HG02759 (cell line): ENCODE data around the gene CD8A.

Source experiments
- ATAC-seq: cut with Tn5 transposase; IDR thresholded peaks from one replicate; pipeline ENCODE4 v1.9.1; 2021; ENCODE audit warnings: mild to moderate bottlenecking, moderate library complexity; ENCODE audit not compliant: unreplicated experiment

CD8A gene

DNA sequence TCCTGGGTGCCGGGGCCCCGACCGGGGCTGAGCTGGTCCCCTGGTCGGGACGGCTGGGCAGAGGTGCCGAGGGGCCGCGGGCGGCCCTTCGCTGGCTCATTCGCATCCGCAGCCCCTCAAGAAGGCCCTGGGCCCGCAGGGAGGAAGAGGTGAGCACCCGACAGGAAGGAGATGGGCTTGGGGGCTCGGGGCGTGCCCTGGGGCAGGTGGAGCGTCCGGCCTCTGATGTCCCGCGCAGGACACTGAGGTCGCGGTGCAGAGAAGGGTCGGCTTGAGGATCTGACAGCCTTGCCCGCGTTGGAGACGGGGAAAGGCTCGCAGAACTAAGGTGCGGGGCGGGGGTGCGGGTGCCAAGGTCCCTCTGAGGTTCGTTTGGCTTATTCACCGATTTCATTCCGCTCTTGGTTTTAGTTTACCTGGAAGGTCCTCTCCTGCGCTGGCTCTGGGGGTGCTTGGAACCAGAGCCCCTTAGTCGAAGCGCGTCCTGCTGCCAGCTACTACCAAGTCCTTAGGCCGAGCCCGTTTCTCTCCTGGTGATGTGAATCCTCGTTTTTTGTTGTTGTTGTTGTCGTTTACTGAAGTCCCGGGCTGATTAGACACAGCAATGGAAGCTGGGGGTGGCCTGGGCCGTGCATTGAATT is 18.9 kb upstream of the CD8A start:
- ATAC-seq = no peak

DNA sequence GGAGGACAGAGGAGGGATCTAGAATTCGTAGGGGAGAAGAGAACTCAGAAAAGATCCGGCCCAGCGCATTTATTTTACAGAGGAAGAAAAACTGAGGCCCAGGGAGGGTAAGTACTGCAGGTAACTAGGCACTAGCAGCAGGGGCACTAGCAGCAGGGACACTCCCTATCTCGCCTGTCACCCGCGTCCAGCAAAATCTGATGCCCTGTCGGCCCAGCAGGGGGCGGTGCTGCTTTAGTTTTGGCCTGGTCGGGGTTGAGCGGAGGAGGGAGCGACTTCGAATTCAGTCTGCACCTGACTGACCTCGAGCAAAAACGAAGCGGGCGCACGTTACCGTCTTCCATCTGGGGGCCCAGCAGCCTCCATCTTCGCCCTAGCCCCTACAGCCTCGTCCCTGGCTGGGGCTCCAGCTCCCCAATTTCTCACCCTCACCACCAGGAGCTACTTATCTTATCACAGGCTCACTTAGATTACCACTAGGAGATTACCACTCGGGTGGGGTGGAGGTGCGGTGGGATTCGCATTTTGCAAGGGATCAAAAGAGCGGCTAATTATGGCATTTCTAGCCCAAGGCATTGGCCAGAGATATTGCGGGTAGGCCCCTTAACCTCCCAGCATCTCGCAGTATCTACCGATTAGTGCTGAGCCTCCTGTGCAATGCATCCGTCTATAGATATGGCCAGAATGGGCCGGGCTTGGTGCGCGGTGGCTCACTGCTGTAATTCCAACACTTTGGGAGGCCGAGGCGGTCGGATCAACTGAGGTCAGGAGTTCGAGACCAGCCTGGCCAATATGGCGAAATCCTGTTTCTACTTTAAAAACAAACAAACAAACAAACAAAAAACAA is 17.8 kb upstream of the CD8A start:
- ATAC-seq = peak; percentile 96

DNA sequence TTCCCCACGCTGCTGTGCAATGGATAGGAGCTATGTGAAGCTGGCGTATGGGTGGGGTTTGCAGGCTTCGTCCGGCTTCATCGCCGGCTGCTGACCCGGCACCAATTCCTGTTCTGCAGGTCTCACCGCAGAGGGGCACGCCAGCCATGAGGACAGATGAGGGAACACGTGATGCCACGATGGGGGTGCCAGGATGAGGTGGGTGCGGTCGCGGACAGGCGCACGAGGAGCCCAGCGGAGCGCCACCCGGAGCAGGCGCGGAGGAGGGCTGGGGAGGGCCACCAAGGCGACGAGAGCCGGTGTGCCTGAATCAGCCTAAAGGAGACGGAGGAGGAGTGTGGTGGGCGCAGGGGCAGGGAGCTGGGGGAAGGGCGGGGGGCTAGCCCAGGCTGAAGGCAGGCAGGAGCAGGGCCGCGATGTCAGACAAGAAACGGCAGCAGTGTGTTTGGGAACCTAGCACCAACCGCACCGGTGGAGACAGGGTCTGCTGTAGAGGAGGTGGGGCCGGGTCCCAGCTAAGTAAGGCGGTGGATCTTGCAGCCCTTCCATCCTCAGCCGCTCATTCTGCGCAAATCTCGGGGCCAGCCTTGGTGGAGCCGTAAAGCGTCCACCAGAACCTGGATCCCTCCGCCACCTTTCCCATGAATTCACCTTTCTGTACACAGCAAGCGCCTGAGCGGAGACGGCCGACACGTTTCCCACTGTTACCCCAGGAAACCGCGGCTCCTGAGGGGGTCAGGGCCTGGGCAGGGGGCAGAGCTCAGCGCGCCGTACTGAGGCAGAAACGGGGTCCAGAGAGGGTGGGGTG is 17.0 kb upstream of the CD8A start:
- peak; percentile 46 for ATAC-seq

DNA sequence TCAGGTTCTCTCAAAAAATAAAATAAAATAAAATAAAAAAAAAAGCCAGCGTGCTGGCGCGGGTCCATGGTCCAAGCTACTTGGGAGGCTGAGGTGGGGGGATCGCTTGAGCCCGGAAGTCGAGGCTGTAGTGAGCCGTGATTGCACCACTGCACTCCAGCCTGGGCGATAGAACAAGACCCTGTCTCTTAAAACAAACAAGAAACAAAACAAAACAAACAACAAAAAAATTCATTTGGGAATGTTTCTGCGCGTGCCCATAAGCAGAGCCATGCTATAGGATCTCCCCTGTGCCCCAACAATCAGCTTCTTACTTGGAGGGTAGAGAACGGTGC is 16.4 kb upstream of the CD8A start:
- ATAC-seq = no peak

DNA sequence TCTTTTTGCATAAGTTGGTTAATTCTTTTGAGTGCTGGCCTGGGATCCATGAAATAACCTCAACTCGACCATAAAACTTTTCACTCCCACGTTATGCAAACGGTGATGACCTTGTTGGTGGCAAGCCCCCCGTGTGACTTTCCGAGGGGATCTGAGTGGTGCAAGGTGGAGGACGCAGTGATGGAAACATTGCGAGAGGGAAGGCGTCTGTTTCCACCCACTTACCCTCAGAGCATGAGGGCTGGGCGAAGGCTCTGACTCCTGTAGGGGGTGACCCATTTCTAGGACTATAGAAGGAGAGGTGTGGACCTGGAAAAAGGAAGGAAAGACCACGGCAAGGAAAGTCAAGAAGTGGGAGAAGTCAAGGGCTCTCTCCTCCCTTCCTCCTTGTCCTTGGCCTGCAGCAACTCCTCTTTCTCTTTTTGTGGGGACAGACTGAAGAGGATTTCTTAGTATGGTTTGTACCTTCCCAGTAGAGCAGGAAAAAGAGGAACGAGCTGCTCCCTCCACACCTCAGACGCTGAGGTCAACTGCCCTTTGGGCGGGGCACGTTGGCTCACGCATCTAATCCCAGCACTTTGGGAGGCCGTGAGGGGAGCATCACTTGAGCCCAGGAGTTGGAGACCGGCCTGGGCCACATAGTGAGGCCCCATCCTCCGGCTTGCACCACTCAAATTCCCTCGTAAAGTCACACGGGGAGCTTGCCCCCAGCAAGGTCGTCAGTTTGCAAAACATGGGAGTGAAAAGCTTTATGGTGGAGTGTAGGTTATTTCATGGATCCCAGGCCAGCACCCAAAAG is 15.5 kb upstream of the CD8A start:
- ATAC-seq = no peak

DNA sequence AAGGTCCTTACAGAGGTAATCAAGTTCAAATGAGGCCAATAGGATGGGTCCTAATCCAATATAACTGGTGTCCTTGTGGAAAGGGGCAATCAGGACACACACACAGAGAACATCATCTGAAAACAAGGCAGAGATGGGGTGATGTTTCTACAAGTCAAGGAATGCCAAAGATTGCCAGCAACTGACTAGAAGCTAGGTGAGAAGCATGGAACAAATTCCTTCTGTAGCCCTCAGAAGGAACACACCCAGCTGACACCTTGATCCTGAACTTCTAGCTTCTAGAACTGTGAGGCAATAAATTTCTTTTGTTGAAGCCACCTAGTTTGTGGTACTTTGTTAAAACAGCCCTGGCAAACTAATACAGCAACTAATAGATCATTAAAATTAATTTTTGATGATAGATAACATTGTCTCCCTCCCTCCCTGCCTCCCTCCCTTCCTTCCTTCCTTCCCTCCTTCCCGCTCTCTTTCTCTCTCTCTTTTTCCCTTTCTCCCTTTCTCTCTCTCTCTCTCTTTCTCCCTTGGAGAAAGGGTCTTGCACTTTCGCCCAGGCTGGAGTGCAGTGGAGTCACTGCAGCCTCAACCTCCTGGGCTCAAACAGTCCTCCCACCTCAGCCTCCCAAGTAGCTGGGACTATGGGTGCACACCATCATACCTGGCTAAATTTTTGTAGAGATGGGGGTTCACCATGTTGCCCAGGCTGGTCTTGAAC is 10.3 kb upstream of the CD8A start:
- no peak for ATAC-seq

DNA sequence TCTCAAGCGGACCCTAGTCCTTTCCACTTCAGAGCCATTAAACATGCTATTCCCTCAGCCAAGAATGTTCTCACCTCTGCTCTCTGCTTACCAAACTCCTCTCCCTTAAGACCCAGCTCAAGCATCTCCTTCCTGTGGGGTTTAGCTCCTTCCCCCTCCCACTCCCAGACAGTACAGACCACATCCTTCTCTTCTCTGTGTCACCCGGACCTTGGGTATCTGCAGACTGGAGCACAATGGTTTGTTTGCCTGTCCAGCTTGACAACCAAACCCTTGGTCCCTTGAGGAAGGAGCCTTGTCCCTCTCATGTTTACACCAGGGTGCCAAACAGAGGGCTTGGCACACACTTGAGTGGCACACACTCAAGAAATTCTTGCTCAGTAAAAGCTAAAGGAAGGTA is 4.1 kb upstream of the CD8A start:
- ATAC-seq = no peak

DNA sequence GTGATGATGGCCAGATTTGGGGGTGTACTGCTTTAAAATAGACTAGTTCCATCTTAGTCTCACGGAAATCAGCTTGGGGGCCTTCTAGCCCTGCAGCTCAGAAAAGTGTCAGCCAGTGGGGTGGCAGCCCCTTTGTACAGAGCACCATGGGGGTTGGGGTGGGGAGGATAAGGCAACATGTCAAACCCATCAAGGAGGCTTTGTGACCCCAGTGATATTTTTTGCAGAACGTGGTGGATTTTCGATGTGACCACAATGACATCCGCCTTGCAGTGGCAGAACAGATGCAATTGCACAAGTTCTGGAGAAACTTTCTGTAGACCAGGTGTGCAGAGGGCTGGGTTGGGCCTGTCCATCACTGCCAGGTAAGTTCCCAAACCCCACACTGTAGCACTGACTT is 3.0 kb upstream of the CD8A start:
- no peak for ATAC-seq

DNA sequence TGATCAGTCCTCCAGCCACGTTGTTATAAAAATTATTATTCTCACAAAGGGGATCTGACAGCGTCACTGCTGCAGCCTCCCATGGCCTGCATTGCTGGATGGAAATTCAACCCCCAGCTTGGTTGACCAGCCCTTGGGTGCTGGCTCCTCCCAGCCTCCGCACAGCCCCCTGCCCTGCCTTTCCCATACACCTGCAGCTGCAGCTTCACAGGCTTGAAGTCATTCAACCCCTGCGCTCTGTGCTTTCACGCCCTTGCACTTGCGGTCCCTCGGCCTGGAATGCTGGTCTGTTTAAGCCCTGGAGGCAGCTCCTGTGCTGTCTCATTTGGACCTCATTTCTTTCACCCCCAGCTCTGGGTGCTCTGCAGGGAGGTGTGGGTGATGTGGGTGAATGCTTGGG is 860 bp upstream of the CD8A start:
- no peak for ATAC-seq

DNA sequence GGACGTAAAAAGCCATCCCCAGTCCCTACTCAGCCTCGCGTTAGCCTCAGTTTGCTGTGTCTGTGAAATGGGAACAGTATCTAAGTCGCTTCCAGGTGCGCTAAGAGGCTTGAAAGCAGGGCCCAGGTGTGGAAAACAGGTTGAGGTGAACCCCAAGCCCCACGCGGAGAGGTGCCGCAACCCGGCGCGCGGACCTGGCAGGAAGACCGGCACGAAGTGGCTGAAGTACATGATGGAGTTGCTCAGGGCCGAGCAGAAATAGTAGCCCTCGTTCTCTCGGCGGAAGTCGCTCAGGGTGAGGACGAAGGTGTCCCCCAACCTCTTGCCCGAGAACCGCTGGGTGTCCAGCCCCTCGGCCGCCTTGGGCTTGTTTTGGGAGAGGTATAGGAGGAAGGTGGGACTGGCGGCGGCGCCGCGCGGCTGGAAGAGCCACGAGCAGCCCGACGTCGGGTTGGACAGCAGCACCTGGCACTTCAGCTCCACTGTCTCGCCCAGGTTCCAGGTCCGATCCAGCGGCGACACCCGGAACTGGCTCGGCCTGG is 508 bp downstream of the CD8A start:
- ATAC-seq = no peak

DNA sequence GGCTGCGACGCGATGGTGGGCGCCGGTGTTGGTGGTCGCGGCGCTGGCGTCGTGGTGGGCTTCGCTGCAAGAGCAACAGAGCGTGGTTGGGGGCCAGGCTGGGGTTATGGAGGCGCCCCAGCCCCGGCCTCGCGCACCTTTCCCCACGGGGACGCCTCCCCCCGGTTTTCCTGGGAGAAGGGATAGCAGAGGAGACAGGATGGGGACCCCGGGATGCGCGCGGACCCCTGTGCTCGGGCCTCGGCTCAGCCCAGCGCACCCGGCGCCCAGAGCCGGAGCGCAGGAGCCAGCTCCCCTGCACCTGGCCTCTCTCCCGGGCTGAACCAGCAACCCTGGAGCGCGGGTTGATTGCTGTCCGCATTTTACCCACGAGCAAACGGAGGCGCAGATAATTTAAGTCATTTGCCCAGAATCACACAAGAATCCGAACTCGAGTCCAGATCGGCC is 1.0 kb downstream of the CD8A start:
- ATAC-seq = no peak

DNA sequence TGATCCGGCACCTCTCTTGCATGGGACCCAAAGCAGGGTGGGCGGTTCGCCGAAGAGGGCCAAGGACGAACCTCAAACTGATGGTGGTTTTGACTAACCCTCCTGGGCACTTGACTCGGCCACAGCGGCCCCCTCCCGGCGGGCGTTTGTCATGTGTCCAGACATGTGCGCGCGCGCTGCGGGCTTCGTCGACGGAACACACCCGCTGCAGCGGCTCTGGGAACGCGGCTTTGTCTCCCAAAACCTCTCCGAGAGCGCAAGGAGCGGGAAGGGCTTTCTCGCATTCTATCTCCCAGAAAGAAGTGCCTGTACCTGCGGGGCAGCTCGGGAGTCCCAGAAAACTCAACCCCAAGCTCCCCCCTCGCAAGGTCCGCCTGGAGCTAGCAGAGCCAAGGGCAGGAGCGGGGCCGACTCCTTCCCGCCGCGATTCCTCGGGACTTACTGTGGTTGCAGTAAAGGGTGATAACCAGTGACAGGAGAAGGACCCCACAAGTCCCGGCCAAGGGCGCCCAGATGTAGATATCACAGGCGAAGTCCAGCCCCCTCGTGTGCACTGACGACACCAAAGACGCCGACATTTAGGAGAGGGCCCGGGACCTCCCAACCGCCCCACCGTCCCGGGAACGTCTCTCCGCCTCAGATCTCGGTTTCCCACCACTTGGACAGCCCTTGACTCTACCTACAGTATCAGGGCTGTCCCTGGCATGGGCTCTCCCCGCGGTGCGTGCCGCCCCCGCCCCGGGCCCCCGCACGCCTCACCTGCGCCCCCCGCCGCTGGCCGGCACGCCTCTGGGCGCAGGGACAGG is 1.6 kb downstream of the CD8A start:
- ATAC-seq = no peak

DNA sequence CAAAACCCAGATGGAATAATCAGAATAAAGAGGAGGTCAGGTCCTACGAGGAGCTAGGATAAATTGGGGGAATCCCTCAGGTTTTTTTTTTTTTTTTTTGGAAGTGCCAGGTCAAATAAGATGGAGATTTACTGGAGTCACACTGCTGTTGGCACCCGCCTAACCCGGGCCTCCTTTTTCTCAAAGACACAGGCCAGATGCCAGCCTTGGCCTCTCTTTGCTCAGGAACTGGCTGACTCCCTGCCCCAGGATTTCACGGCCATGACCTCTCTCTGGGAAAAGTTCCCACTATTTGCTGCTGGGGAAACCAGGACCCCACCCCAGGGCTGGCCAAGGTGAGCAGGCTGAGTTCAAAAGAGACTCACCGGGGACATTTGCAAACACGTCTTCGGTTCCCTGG is 2.5 kb downstream of the CD8A start:
- ATAC-seq = no peak

DNA sequence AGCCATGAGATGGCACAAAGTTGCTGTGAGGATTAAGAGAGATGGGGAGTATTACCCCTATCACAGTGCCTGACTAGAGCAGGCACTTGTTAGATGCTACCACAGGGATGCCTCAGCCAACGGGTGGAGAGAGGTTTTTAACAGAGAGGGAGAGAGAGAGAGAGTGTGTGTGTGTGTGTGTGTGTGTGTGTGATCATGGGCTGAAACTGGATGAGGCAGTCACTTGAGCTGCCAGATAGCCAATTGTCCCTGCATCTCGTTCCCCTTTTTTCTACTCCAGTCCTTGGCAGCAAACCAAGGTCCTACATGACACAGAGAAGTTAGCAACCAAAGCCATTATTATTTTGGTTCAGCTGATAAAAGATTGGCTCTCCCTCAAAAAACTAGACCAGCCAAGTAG is 3.0 kb downstream of the CD8A start:
- ATAC-seq = no peak

DNA sequence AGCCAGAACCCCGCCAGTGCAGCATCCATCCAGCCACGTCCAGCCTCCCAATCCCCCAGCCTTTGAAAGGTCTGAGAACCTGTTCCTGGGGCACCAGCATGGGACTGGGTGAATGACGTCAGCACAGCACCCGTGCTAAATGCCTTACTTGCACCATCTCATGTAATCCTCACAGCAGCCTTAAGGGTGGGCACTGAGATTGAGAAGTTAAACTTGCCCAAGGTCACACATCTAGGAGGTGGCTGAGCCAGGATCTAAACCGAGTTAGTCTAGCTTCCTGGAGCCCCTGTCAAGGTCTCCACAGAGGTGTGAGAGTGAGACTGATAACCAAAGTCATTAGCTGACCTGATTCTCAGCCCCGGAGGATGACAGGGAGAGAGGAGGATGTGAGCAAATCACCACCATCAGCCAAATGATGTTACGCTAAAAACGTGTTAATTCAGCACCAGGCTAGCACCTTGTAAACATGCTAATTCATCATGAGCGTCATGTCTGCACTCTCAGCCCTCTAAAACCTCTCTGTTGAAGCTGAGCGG is 4.6 kb downstream of the CD8A start:
- ATAC-seq = no peak

DNA sequence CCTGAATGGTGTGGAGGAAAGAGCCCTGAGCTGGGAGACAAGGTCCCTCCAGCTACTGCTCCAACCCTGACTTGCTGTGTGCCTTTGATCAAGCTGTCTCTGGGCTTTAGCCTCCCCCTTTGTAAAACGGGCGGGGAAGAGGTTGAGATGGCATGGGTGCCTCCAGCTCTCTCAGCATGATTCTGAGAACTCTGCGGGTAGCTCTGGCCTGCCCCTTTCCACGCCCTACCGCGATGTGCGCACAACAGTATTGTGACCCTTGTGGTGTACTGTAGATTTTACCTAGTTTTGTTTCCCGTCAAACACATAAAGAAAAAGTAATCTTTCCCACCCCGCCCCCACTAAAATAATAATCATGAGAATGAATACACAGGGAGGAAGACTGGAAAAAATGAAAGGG is 5.3 kb downstream of the CD8A start:
- ATAC-seq = no peak

DNA sequence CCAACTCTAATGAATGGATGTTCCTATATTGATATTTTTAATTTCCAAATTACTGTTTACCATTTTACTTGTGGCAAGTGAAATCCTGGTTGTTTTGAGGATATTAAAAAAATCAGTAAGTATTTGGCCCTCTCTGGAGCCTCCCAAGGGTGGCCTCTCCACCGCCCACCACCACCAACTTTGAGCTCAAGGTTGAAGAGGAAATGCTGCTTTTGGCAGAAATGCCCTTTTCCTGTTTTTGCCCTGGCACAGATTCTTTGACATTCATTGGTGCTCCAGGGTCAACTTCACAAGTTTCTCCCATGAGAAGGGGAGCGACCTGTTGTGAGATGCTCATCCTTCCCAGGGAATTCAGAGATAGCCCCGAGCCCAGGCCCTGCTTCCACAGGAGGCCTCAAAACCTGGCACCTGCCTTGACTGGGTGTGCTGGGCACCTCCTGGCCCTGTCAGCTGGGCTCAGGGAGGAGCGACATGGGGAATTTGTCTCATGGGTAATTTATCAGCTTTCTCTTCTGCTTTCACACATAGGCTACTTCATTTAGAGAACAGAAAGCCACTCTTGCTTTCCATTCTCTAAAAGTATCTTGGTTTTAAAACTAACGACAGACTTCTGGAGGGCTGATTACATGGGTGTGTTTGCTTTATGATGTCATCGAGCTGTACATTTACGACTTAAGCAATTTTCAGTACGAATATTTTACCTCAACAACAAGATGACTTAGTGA is 6.9 kb downstream of the CD8A start:
- peak; percentile 95 for ATAC-seq

DNA sequence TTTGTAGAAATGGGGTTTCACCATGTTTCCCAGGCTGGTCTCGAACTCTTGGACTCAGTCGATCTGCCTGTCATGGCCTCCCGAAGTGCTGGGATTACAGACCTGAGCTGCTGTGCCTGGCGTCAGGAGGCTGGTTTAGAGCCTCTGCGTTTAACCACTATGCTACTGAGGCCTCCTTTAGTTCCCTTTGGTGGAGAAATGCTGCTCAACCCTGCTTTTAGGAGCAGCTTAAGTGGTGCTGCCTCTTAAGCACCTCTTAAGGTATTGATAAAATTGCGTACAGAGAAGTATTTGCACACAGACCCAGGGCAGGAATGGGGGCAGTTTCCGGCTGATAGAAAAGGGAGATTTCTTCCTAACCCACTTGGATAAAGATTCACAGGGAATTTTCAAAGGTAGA is 8.0 kb downstream of the CD8A start:
- ATAC-seq = no peak
